GM12878 (cell line): ENCODE data around the gene KDM4C. TPM values are rescaled to one million over a fixed set of nuclear protein-coding genes. Genes with fewer than 3 reads are reported as not detected.

ENCODE experiments used
- ATAC-seq: fragments of 200-7000 bp; cut with Tn5 transposase; 3 replicates; pipeline ENCODE4 v1.9.1; 2020; ENCODE audit warnings: mild to moderate bottlenecking, moderate library complexity
- BruUV-seq: library from RNA; stranded (reverse); fragments of 400-500 nt; replicated peaks from 2 replicates; lab custom pipeline; 2021; lab: Mats Ljungman, UMichigan
- CTCF ChIA-PET: fragments of 300-600 bp; sonication (Branson Sonifier 250); formaldehyde crosslinking; extraction: SDS; loops from one replicate; lab custom pipeline; 2021; ENCODE audit warnings: inconsistent platforms; lab: Yijun Ruan, JAX
- POLR2A ChIA-PET: fragments of 350-600 bp; formaldehyde crosslinking; extraction: SDS; loops from one replicate; lab custom pipeline; 2021; ENCODE audit warnings: inconsistent platforms; lab: Charles Lee
- RAD21 ChIA-PET: fragments of 300-600 bp; sonication (Branson Sonifier 250); formaldehyde crosslinking; loops from one replicate; lab custom pipeline; 2023; ENCODE audit warnings: antibody characterized with exemption; ENCODE audit not compliant: unreplicated experiment; lab: Charles Lee
- SMC1A ChIA-PET: fragments of 300-600 bp; sonication (Branson Sonifier 250); formaldehyde crosslinking; loops from one replicate; lab custom pipeline; 2023; ENCODE audit not compliant: unreplicated experiment, uncharacterized antibody; lab: Charles Lee
- DNase-seq: peaks from one replicate; pipeline ENCODE4 v3.0.0-alpha.2; 2011; ENCODE audit warnings: low read depth, low spot score
- FAIRE-seq: peaks from 3 replicates; lab custom pipeline; 2011; peaks lifted over from hg19 to GRCh38; lab: Jason Lieb, UNC
- H2AFZ ChIP-seq: 2 replicates; pipeline ENCODE4 v1.6.0; 2011; ENCODE audit warnings: low read depth, low read length, control low read depth; ENCODE audit not compliant: control insufficient read depth
- H3K27ac ChIP-seq: 2 replicates; pipeline ENCODE4 v1.5.1; 2011; ENCODE audit warnings: control low read depth; ENCODE audit not compliant: control insufficient read depth, insufficient read depth
- H3K27me3 ChIP-seq, 2 experiments: replicated peaks in 1 of 2; 2 replicates each; pipeline versions ENCODE4 v1.6.0 to v1.6.1; 2011; ENCODE audit warnings: low read length in 1 of 2; ENCODE audit not compliant: control insufficient read depth in 2 of 2, insufficient read depth in 2 of 2
- H3K36me3 ChIP-seq, 2 experiments: 2 replicates each; pipeline ENCODE4 v1.5.1; 2011; ENCODE audit warnings: low read length in 1 of 2; ENCODE audit not compliant: control insufficient read depth in 2 of 2, insufficient read depth in 2 of 2
- H3K4me1 ChIP-seq: 2 replicates; pipeline ENCODE4 v1.6.1; 2011; ENCODE audit warnings: mild to moderate bottlenecking, low read length, moderate library complexity, mixed read lengths; ENCODE audit not compliant: control insufficient read depth, insufficient read depth
- H3K4me2 ChIP-seq: 2 replicates; pipeline ENCODE4 v1.6.0; 2011; ENCODE audit warnings: control low read depth; ENCODE audit not compliant: control insufficient read depth, insufficient read depth
- H3K4me3 ChIP-seq: fragments of 200-600 bp; sonication (generic); 2 replicates; pipeline ENCODE4 v1.5.1; 2016
- H3K79me2 ChIP-seq: 2 replicates; pipeline ENCODE4 v1.6.0; 2011; ENCODE audit warnings: low read length; ENCODE audit not compliant: control insufficient read depth, insufficient read depth
- H3K9ac ChIP-seq: 2 replicates; pipeline ENCODE4 v1.8.0; 2011; ENCODE audit warnings: low read length, control low read depth, mixed read lengths; ENCODE audit not compliant: control insufficient read depth, insufficient read depth
- H3K9me3 ChIP-seq: replicated peaks from 3 replicates; pipeline ENCODE4 v1.5.1; 2011; ENCODE audit warnings: mild to moderate bottlenecking, low read length; ENCODE audit not compliant: control insufficient read depth, insufficient read depth
- H4K20me1 ChIP-seq: 2 replicates; pipeline ENCODE4 v1.6.0; 2011; ENCODE audit not compliant: control insufficient read depth, insufficient read depth
- ETV6 ChIP-seq, 2 experiments: fragments of 450-650 bp in 1 of 2; IDR thresholded peaks in 1 of 2; conservative IDR thresholded peaks in 1 of 2; 2 replicates each; pipeline ENCODE4 v1.6.1; 2014; ENCODE audit warnings: antibody characterized with exemption in 1 of 2, borderline replicate concordance in 1 of 2, low read depth in 1 of 2, mild to moderate bottlenecking in 1 of 2, moderate library complexity in 1 of 2
- HDAC2 ChIP-seq: fragments of 200-600 bp; sonication (generic); IDR thresholded peaks from 2 replicates; pipeline ENCODE4 v1.6.1; 2017
- IRF4 ChIP-seq: IDR thresholded peaks from 2 replicates; pipeline ENCODE4 v1.6.1; 2011; ENCODE audit warnings: low read depth, low read length
- MEF2B ChIP-seq: fragments of 450-650 bp; IDR thresholded peaks from 2 replicates; pipeline ENCODE4 v1.6.1; 2018; ENCODE audit warnings: mild to moderate bottlenecking, moderate library complexity; ENCODE audit not compliant: partially characterized antibody, poor library complexity, severe bottlenecking
- MXI1 ChIP-seq: fragments of 150-350 bp; IDR thresholded peaks from 2 replicates; pipeline ENCODE4 v1.6.1; 2011; ENCODE audit warnings: low read depth, mild to moderate bottlenecking, inconsistent platforms, low read length, improper control_type of control experiment
- SPI1 ChIP-seq: IDR thresholded peaks from 2 replicates; pipeline ENCODE4 v1.6.1; 2011; ENCODE audit warnings: low read depth, mild to moderate bottlenecking, low read length, moderate library complexity, borderline replicate concordance; ENCODE audit not compliant: insufficient read depth
- ZNF384 ChIP-seq: IDR thresholded peaks from 2 replicates; pipeline ENCODE4 v1.6.1; 2012; ENCODE audit warnings: low read depth, mild to moderate bottlenecking, low read length, improper control_type of control experiment, borderline replicate concordance
- in situ Hi-C: fragments of 300-500 bp; cut with MboI; formaldehyde crosslinking; loops from 9 replicates; pipeline ENCODE4 v1.14.3; 2018; ENCODE audit warnings: mixed read lengths
- intact Hi-C: fragments of 100-400 bp; cut with micrococcal nuclease; formaldehyde crosslinking; loops from one replicate; pipeline ENCODE4 v1.14.2; 2022; ENCODE audit not compliant: unreplicated experiment
- polyA plus RNA-seq, 11 experiments: library from polyadenylated mRNA; depleted of rRNA in 4 of 11; unstranded in 6 of 11; stranded (reverse) in 5 of 11; fragments of >200 nt; fragmentation: Nextera tagmentation in 4 of 11; fragmentation: Illumina TruSeq in 1 of 11; extraction: Ambion mirVana in 4 of 11; extraction: Trizol in 1 of 11; gene quantifications; 1 replicate in 1 of 11; 2 replicates in 10 of 11; pipeline versions ENCODE4 v1.2.1 to v1.2.3, GENCODE V29; 2011 to 2016; ENCODE audit warnings: inconsistent platforms in 2 of 11, missing spikeins in 2 of 11, low read depth in 1 of 11
- total RNA-seq, 4 experiments: library from RNA; depleted of rRNA in 3 of 4; stranded (reverse); fragments of >200 nt in 3 of 4; fragmentation: Illumina TruSeq in 1 of 4; extraction: Trizol in 1 of 4; gene quantifications; 2 replicates each; pipeline versions ENCODE4 v1.2.1 to v1.2.3, GENCODE V29; 2013 to 2021
- TF ChIP-seq, protein P1 (sequence below): IDR thresholded peaks from 2 replicates; pipeline ENCODE4 v1.6.1; 2012; ENCODE audit warnings: low read length, inconsistent platforms
- TF ChIP-seq, protein P2 (sequence below): IDR thresholded peaks from 2 replicates; pipeline ENCODE4 v1.6.1; 2012; ENCODE audit warnings: low read depth, low read length, improper control_type of control experiment
- TF ChIP-seq, protein P3 (sequence below): fragments of 450-650 bp; IDR thresholded peaks from 2 replicates; pipeline ENCODE4 v1.6.1; 2017; ENCODE audit warnings: borderline replicate concordance
- TF ChIP-seq, protein P4 (sequence below): fragments of 150-350 bp; IDR thresholded peaks from 2 replicates; pipeline ENCODE4 v1.6.1; 2016; ENCODE audit warnings: low read depth, low read length

KDM4C gene
- total and polyA plus RNA-seq, 10 of the 15 experiments (the other 5 are each of a cell fraction or from before 2014, with no cell fraction given) = 6.8 to 41.2 (median 20.1) TPM

DNA sequence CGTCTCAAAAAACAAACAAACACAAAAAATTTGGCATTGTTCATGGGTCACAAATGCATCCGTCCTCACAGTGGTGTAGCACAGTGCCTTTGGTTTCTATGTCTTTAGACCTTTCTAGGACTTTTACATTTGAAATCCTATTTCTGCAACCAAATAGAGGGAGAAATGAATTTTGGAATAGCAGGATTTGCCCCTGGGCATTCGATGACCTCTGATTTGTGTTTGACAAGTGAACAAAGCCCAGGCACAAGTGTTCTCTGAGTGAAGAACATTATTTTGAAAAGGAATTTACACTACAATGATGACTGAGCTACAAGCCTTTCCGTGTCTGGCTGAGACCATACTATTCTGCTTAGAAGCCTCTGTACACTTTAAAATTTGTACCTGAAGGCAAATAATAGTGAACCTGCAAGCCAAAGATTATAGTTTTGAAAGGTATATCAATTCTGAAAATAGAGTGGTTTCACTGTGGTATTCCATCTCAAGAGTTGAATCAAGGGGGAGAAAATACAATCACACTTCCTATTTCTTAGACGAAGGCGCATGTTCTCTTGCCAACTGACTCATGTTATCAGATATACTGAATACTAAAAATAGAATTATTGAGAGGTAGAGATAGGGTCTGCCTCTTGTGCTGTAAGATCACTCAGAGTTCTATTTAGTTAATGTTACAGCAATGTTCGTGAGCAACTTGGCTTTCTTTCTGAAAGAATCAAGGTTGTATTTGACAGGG lies 297.6 kb downstream of the KDM4C start (continued):
- TF ChIP-seq, protein P1, sequence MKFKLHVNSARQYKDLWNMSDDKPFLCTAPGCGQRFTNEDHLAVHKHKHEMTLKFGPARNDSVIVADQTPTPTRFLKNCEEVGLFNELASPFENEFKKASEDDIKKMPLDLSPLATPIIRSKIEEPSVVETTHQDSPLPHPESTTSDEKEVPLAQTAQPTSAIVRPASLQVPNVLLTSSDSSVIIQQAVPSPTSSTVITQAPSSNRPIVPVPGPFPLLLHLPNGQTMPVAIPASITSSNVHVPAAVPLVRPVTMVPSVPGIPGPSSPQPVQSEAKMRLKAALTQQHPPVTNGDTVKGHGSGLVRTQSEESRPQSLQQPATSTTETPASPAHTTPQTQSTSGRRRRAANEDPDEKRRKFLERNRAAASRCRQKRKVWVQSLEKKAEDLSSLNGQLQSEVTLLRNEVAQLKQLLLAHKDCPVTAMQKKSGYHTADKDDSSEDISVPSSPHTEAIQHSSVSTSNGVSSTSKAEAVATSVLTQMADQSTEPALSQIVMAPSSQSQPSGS = peak; percentile 52; the same call in 1 of the 2 replicates
- TF ChIP-seq, protein P2, sequence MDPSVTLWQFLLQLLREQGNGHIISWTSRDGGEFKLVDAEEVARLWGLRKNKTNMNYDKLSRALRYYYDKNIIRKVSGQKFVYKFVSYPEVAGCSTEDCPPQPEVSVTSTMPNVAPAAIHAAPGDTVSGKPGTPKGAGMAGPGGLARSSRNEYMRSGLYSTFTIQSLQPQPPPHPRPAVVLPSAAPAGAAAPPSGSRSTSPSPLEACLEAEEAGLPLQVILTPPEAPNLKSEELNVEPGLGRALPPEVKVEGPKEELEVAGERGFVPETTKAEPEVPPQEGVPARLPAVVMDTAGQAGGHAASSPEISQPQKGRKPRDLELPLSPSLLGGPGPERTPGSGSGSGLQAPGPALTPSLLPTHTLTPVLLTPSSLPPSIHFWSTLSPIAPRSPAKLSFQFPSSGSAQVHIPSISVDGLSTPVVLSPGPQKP = no peak
- TF ChIP-seq HDAC2 (no peak), SPI1 (peak; percentile 68)
- TF ChIP-seq, protein P3, sequence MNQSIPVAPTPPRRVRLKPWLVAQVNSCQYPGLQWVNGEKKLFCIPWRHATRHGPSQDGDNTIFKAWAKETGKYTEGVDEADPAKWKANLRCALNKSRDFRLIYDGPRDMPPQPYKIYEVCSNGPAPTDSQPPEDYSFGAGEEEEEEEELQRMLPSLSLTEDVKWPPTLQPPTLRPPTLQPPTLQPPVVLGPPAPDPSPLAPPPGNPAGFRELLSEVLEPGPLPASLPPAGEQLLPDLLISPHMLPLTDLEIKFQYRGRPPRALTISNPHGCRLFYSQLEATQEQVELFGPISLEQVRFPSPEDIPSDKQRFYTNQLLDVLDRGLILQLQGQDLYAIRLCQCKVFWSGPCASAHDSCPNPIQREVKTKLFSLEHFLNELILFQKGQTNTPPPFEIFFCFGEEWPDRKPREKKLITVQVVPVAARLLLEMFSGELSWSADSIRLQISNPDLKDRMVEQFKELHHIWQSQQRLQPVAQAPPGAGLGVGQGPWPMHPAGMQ = no peak
- TF ChIP-seq, all 136 proteins: peak for 8

DNA sequence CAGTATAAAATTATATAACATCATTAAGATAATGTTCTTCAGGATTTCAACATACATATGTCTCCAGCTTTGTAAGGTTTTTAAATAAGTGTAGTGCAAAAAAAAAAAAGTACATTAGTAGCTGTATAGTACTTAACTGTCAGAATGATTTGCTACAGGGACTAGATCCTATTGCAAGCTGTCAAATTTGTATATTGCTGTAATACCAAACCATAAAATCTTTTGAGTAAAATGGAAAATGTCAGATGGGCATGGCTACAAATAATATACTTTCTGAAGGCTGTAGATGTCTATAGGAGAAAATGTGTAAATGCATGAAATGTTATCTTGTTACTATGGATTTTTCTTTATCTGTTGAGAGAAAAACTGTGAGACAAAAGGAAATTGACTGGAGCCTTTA lies 298.5 kb downstream of the KDM4C start:
- no peak overlapping the region for H3K4me2 ChIP-seq
- CTCF ChIA-PET = interaction anchor here (0.6 to 1.4 kb wide), 4 partner anchors 9 to 147 kb away, joined by 3 to 4 read pairs (median 3); no protein-coding TSS in a partner anchor
- H3K27ac ChIP-seq = no peak overlapping the region
- no peaks in the 10 kb centered on the region for H4K20me1 ChIP-seq
- no peak overlapping the region for H2AFZ ChIP-seq
- ATAC-seq = no peak
- no peak overlapping the region for H3K4me3 ChIP-seq
- H3K9ac ChIP-seq = no peak overlapping the region
- intact Hi-C loops (loop anchor here (5.0 to 10.0 kb wide), 3 partner anchors 51 to 239 kb away; no protein-coding TSS in a partner anchor), in situ Hi-C loops (no loop called here)
- no peaks in the 10 kb centered on the region for H3K79me2 ChIP-seq
- SMC1A ChIA-PET = interaction anchor here (1.1 to 2.7 kb wide), 6 partner anchors 10 to 64 kb away, joined by 3 to 7 read pairs (median 4); no protein-coding TSS in a partner anchor
- H3K4me1 ChIP-seq = peaks cover 11% of the 10 kb centered on the region
- FAIRE-seq = no peak
- RAD21 ChIA-PET = interaction anchor here (0.9 kb wide), 1 partner anchor 10 kb away, joined by 3 read pairs; no protein-coding TSS in a partner anchor
- H3K27me3 ChIP-seq = no peaks in the 10 kb centered on the region
- H3K36me3 ChIP-seq = peaks cover 0 to under 1% of the 10 kb centered on the region in 2 experiments; a peak in 2 of 4 replicates
- POLR2A ChIA-PET = interaction anchor here (0.6 kb wide), 1 partner anchor 22 kb away, joined by 3 read pairs; no protein-coding TSS in a partner anchor
- no TSS peak for BruUV-seq
- DNase-seq = no peak
- no peaks in the 10 kb centered on the region for H3K9me3 ChIP-seq
- TF ChIP-seq MXI1 (no peak), ETV6 (conservative IDR thresholded peaks at IDR 0.05 in 1 of 2, IDR thresholded peaks at IDR 0.05 in 1 of 2; ENCODE audit: borderline replicate concordance in 1 of 2, low read depth in 1 of 2) (no peak), ZNF384 (no peak), IRF4 (no peak), MEF2B (no peak)
- TF ChIP-seq, protein P4, sequence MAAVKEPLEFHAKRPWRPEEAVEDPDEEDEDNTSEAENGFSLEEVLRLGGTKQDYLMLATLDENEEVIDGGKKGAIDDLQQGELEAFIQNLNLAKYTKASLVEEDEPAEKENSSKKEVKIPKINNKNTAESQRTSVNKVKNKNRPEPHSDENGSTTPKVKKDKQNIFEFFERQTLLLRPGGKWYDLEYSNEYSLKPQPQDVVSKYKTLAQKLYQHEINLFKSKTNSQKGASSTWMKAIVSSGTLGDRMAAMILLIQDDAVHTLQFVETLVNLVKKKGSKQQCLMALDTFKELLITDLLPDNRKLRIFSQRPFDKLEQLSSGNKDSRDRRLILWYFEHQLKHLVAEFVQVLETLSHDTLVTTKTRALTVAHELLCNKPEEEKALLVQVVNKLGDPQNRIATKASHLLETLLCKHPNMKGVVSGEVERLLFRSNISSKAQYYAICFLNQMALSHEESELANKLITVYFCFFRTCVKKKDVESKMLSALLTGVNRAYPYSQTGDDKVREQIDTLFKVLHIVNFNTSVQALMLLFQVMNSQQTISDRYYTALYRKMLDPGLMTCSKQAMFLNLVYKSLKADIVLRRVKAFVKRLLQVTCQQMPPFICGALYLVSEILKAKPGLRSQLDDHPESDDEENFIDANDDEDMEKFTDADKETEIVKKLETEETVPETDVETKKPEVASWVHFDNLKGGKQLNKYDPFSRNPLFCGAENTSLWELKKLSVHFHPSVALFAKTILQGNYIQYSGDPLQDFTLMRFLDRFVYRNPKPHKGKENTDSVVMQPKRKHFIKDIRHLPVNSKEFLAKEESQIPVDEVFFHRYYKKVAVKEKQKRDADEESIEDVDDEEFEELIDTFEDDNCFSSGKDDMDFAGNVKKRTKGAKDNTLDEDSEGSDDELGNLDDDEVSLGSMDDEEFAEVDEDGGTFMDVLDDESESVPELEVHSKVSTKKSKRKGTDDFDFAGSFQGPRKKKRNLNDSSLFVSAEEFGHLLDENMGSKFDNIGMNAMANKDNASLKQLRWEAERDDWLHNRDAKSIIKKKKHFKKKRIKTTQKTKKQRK = no peak
